ENCODE data around the gene ELP6. TPM values are rescaled to one million over a fixed set of nuclear protein-coding genes. Genes with fewer than 3 reads are reported as not detected.
"Not testable (repeated sequence)": the region's sequence is repeated elsewhere in the genome, so short reads cannot be mapped to it uniquely, and the experiment has no call there.

The ELP6 gene
- total and polyA plus RNA-seq, 9 donors = 20.1 to 32.8 (median 25.0) TPM

GRCh38 chr3:47491186-47491585 is 22.3 kb downstream of the ELP6 start:
- H3K4me3 ChIP-seq = no peak overlapping the region
- no peak overlapping the region for H3K27ac ChIP-seq
- H3K4me1 ChIP-seq (ENCODE audit: insufficient read depth) = no peaks in the 10 kb centered on the region
- WGBS, 3 donors = 77 to 92% (median 83%) methylated on average over 3 of the region's 3 CpGs
- no peak for DNase-seq
- no peaks in the 10 kb centered on the region for H3K9me3 ChIP-seq
- intact Hi-C loops (cut with DNase I) = no loop called here
- H3K36me3 ChIP-seq = no peaks in the 10 kb centered on the region
- no peaks in the 10 kb centered on the region for H3K27me3 ChIP-seq
- TF ChIP-seq EP300 (IDR thresholded peaks at IDR 0.05) (no peak), POLR2A (IDR thresholded peaks at IDR 0.05) (no peak), CTCF (IDR thresholded peaks at IDR 0.05) (no peak)

GRCh38 chr3:47487265-47487664 is 26.2 kb downstream of the ELP6 start:
- Histone ChIP-seq H3K4me1 (ENCODE audit: insufficient read depth) (no peaks in the 10 kb centered on the region), H3K9me3 (no peaks in the 10 kb centered on the region), H3K4me3 (no peak overlapping the region), H3K27me3 (no peaks in the 10 kb centered on the region), H3K27ac (no peak overlapping the region), H3K36me3 (no peaks in the 10 kb centered on the region)
- DNase-seq = no peak
- WGBS, 3 donors = 96 to 100% (median 98%) methylated on average over 2 of the region's 2 CpGs
- intact Hi-C loops (cut with DNase I) = no loop called here
- TF ChIP-seq EP300 (IDR thresholded peaks at IDR 0.05) = no peak
- TF ChIP-seq CTCF (IDR thresholded peaks at IDR 0.05) = no peak
- no peak for TF ChIP-seq POLR2A (IDR thresholded peaks at IDR 0.05)

- WGBS, 3 donors = 82 to 83% (median 82%) methylated on average over 3 of the region's 3 CpGs
- intact Hi-C loops (cut with DNase I) = no loop called here
- TF ChIP-seq POLR2A (IDR thresholded peaks at IDR 0.05) = no peak
- no peak for TF ChIP-seq CTCF (IDR thresholded peaks at IDR 0.05)
- no peak for TF ChIP-seq EP300 (IDR thresholded peaks at IDR 0.05)
Measured at GRCh38 chr3:47485812-47486211, 27.7 kb downstream of the ELP6 start.

GRCh38 chr3:47482366-47482765 is 31.1 kb downstream of the ELP6 start:
- no peaks in the 10 kb centered on the region for H3K36me3 ChIP-seq
- no peaks in the 10 kb centered on the region for H3K9me3 ChIP-seq
- intact Hi-C loops (cut with DNase I) = no loop called here
- TF ChIP-seq POLR2A (IDR thresholded peaks at IDR 0.05) (no peak), EP300 (IDR thresholded peaks at IDR 0.05) (no peak), CTCF (IDR thresholded peaks at IDR 0.05) (no peak)
- H3K4me3 ChIP-seq = no peak overlapping the region
- 5 to 21% (median 15%) methylated on average over 2 of the region's 2 CpGs for WGBS, 3 donors
- no peaks in the 10 kb centered on the region for H3K27me3 ChIP-seq
- no peak overlapping the region for H3K27ac ChIP-seq
- no peak for DNase-seq
- peaks cover 1% of the 10 kb centered on the region for H3K4me1 ChIP-seq (ENCODE audit: insufficient read depth)

More at GRCh38 chr3:47485812-47486211, 27.7 kb downstream of the ELP6 start:
- H3K27ac ChIP-seq = no peak overlapping the region
- no peak overlapping the region for H3K4me3 ChIP-seq
- no peaks in the 10 kb centered on the region for H3K4me1 ChIP-seq (ENCODE audit: insufficient read depth)
- no peak for DNase-seq
- H3K36me3 ChIP-seq = no peaks in the 10 kb centered on the region
- H3K27me3 ChIP-seq = no peaks in the 10 kb centered on the region
- no peaks in the 10 kb centered on the region for H3K9me3 ChIP-seq

GRCh38 chr3:47481763-47482162 is 31.7 kb downstream of the ELP6 start:
- DNase-seq; intact Hi-C loops (cut with DNase I); H3K4me1 ChIP-seq (ENCODE audit: insufficient read depth): not testable (repeated sequence)

GRCh38 chr3:47480267-47480666 is 33.2 kb downstream of the ELP6 start:
- H3K4me1 ChIP-seq (ENCODE audit: insufficient read depth); H3K27ac ChIP-seq; DNase-seq; H3K36me3 ChIP-seq; H3K4me3 ChIP-seq; H3K27me3 ChIP-seq; H3K9me3 ChIP-seq; intact Hi-C loops (cut with DNase I): not testable (repeated sequence)
- 91 to 96% (median 94%) methylated on average over 6 of the region's 6 CpGs for WGBS, 3 donors

More at GRCh38 chr3:47481763-47482162, 31.7 kb downstream of the ELP6 start:
- not testable (repeated sequence) for H3K9me3 ChIP-seq, H3K27ac ChIP-seq, H3K27me3 ChIP-seq, H3K4me3 ChIP-seq, H3K36me3 ChIP-seq
- 21 to 35% (median 28%) methylated on average over 4 of the region's 4 CpGs for WGBS, 3 donors
